OCI-LY1 (cell line): Measurements from ENCODE around the gene PSMB10.

ENCODE experiments used
- H2AFZ ChIP-seq: fragments of 200-600 bp; sonication (generic), shearing (Covaris generic); 2 replicates; pipeline ENCODE4 v1.6.0; 2014; ENCODE audit warnings: antibody characterized with exemption, mild to moderate bottlenecking, low read length
- H3F3A ChIP-seq: fragments of 200-600 bp; sonication (generic), shearing (Covaris generic); 2 replicates; pipeline ENCODE4 v1.6.0; 2014; ENCODE audit warnings: mild to moderate bottlenecking, antibody characterized with exemption, low read length, moderate library complexity; ENCODE audit not compliant: insufficient read depth
- H3K27ac ChIP-seq: fragments of 200-600 bp; sonication (generic); 2 replicates; pipeline ENCODE4 v1.5.1; 2014; ENCODE audit warnings: low read length, mixed run types, mild to moderate bottlenecking, low read depth; ENCODE audit not compliant: poor library complexity, severe bottlenecking
- H3K27me3 ChIP-seq: fragments of 200-600 bp; sonication (generic); 2 replicates; pipeline ENCODE4 v1.6.0; 2014; ENCODE audit warnings: antibody characterized with exemption, mild to moderate bottlenecking, low read length, moderate library complexity; ENCODE audit not compliant: insufficient read depth
- H3K36me3 ChIP-seq: fragments of 200-600 bp; sonication (generic); 2 replicates; pipeline ENCODE4 v1.6.1; 2014; ENCODE audit warnings: mild to moderate bottlenecking, antibody characterized with exemption, low read length, moderate library complexity, mixed read lengths; ENCODE audit not compliant: insufficient read depth
- H3K4me1 ChIP-seq: fragments of 200-600 bp; sonication (generic); 2 replicates; pipeline ENCODE4 v1.5.1; 2014; ENCODE audit warnings: mild to moderate bottlenecking, low read length, moderate library complexity; ENCODE audit not compliant: insufficient read depth, severe bottlenecking
- H3K4me2 ChIP-seq: fragments of 200-600 bp; sonication (generic), shearing (Covaris generic); 2 replicates; pipeline ENCODE4 v1.6.1; 2014; ENCODE audit warnings: low read length
- H3K4me3 ChIP-seq: fragments of 200-600 bp; sonication (generic); 2 replicates; pipeline ENCODE4 v1.5.1; 2014; ENCODE audit warnings: low read length, low read depth, mild to moderate bottlenecking, mixed read lengths; ENCODE audit not compliant: poor library complexity, severe bottlenecking
- H3K79me2 ChIP-seq: fragments of 200-600 bp; shearing (Covaris generic); 2 replicates; pipeline ENCODE4 v1.6.1; 2016; ENCODE audit warnings: mixed run types, low read length, mixed read lengths; ENCODE audit not compliant: insufficient read depth
- H3K9ac ChIP-seq: fragments of 200-600 bp; sonication (generic), shearing (Covaris generic); 2 replicates; pipeline ENCODE4 v1.6.1; 2014; ENCODE audit warnings: mild to moderate bottlenecking, low read length, mixed read lengths
- H3K9me2 ChIP-seq: fragments of 200-600 bp; sonication (generic), shearing (Covaris generic); 2 replicates; pipeline ENCODE4 v1.6.1; 2014; ENCODE audit warnings: low read depth, mild to moderate bottlenecking, low read length, mixed read lengths
- H3K9me3 ChIP-seq: fragments of 200-600 bp; shearing (Covaris generic); 2 replicates; pipeline ENCODE4 v1.6.1; 2014; ENCODE audit warnings: low read length, mixed read lengths
- H4K20me1 ChIP-seq: fragments of 200-600 bp; sonication (generic), shearing (Covaris generic); 2 replicates; pipeline ENCODE4 v1.6.0; 2016; ENCODE audit warnings: mild to moderate bottlenecking, low read length; ENCODE audit not compliant: insufficient read depth
- EZH2 ChIP-seq: fragments of 200-600 bp; sonication (generic), shearing (Covaris generic); IDR thresholded peaks from 2 replicates; pipeline ENCODE4 v1.8.0; 2017; ENCODE audit warnings: borderline replicate concordance, mixed run types, mild to moderate bottlenecking, antibody characterized with exemption, low read length, moderate library complexity, mixed read lengths
- TF ChIP-seq, protein P1 (sequence below): fragments of 200-600 bp; sonication (generic), shearing (Covaris generic); IDR thresholded peaks from 2 replicates; pipeline ENCODE4 v1.5.1; 2017; ENCODE audit warnings: mild to moderate bottlenecking, antibody characterized with exemption, low read length, moderate library complexity, mixed read lengths

The PSMB10 gene

GRCh38 chr16:67922740-67923139, 13.9 kb downstream of the PSMB10 start:
- H3K4me1 ChIP-seq: peaks cover 14% of the 10 kb centered on the region

GRCh38 chr16:67922221-67922620, 14.4 kb downstream of the PSMB10 start:
- Histone ChIP-seq H4K20me1 (no peaks in the 10 kb centered on the region), H3K4me1 (peaks cover 14% of the 10 kb centered on the region), H3K79me2 (no peaks in the 10 kb centered on the region), H3K4me3 (no peak overlapping the region), H3K9me2 (no peaks in the 10 kb centered on the region), H3K27ac (no peak overlapping the region), H3K4me2 (no peak overlapping the region), H2AFZ (no peak overlapping the region), H3K36me3 (no peaks in the 10 kb centered on the region; the same call in 1 of the 2 replicates), H3K9ac (no peak overlapping the region), H3K9me3 (no peaks in the 10 kb centered on the region), H3K27me3 (no peaks in the 10 kb centered on the region), H3F3A (no peaks in the 10 kb centered on the region)
- TF ChIP-seq, protein P1, sequence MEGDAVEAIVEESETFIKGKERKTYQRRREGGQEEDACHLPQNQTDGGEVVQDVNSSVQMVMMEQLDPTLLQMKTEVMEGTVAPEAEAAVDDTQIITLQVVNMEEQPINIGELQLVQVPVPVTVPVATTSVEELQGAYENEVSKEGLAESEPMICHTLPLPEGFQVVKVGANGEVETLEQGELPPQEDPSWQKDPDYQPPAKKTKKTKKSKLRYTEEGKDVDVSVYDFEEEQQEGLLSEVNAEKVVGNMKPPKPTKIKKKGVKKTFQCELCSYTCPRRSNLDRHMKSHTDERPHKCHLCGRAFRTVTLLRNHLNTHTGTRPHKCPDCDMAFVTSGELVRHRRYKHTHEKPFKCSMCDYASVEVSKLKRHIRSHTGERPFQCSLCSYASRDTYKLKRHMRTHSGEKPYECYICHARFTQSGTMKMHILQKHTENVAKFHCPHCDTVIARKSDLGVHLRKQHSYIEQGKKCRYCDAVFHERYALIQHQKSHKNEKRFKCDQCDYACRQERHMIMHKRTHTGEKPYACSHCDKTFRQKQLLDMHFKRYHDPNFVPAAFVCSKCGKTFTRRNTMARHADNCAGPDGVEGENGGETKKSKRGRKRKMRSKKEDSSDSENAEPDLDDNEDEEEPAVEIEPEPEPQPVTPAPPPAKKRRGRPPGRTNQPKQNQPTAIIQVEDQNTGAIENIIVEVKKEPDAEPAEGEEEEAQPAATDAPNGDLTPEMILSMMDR: no peak
- TF ChIP-seq EZH2: no peak

More at GRCh38 chr16:67922740-67923139, 13.9 kb downstream of the PSMB10 start:
- Histone ChIP-seq H3K79me2 (no peaks in the 10 kb centered on the region), H3K4me3 (no peak overlapping the region), H3K27me3 (no peaks in the 10 kb centered on the region), H2AFZ (no peak overlapping the region), H3K9ac (no peak overlapping the region), H3K9me2 (no peaks in the 10 kb centered on the region), H3K9me3 (no peaks in the 10 kb centered on the region), H3K27ac (no peak overlapping the region), H3F3A (no peaks in the 10 kb centered on the region), H3K36me3 (peaks cover under 1% of the 10 kb centered on the region; the same call in 1 of the 2 replicates), H3K4me2 (no peak overlapping the region), H4K20me1 (no peaks in the 10 kb centered on the region)
- no peak for TF ChIP-seq EZH2
- TF ChIP-seq, protein P1: no peak

DNA sequence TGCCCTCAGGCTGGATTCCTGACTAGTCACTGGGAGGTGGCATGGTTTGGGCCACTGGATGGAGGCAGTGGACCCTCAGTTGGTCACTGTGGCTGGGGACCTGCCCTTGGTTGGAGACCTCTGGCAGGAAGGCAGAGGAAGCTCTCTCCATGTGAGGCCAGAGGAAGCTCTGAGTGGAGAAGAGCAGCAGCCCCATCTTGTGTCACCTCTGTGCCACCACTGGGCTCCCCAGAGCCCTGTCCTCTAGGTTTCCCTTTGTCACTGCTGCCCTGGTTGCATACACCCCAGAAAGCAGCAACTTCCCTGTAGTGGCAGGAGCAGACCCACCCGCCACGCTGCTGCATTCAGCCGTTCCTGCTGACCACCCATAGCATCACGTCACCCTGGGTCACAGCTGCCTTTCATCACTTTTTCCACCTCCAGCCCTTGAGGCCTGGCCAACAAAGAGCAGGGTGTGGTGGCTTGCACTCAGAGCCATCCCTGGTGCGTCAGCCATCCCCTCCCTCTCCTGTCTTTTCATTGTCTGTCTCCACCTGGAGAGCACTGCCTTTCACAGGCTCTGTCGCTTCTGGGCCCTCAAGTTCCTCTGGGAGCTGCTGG, 16.9 kb downstream of the PSMB10 start:
- Histone ChIP-seq H3K27ac (no peak overlapping the region), H3K4me2 (no peak overlapping the region), H3K36me3 (peaks cover 8% of the 10 kb centered on the region; the same call in 1 of the 2 replicates), H3K9me2 (no peaks in the 10 kb centered on the region), H3F3A (no peaks in the 10 kb centered on the region), H3K27me3 (no peaks in the 10 kb centered on the region), H3K4me3 (no peak overlapping the region), H3K79me2 (no peaks in the 10 kb centered on the region), H4K20me1 (no peaks in the 10 kb centered on the region), H2AFZ (no peak overlapping the region), H3K9ac (no peak overlapping the region), H3K9me3 (no peaks in the 10 kb centered on the region), H3K4me1 (no peaks in the 10 kb centered on the region)
- TF ChIP-seq EZH2: no peak
- TF ChIP-seq, protein P1: no peak; the same call in 1 of the 2 replicates
